TTC549 (cell line): ENCODE data around the gene RTL1.

Experiments
- FAIRE-seq: peaks from 2 replicates; lab custom pipeline; 2012; peaks lifted over from hg19 to GRCh38; lab: Jason Lieb, UNC

RTL1 gene

GRCh38 chr14:100881211-100882025, 22.1 kb downstream of the RTL1 start:
- FAIRE-seq: no peak

GRCh38 chr14:100880271-100881101, 23.0 kb downstream of the RTL1 start:
- no peak for FAIRE-seq

- FAIRE-seq: no peak
Measured at GRCh38 chr14:100879782-100880181, 23.7 kb downstream of the RTL1 start.

GRCh38 chr14:100879194-100879593, 24.3 kb downstream of the RTL1 start:
- FAIRE-seq: no peak

GRCh38 chr14:100878271-100879146, 25.0 kb downstream of the RTL1 start:
- no peak for FAIRE-seq

GRCh38 chr14:100875861-100876590, 27.5 kb downstream of the RTL1 start:
- FAIRE-seq: no peak

GRCh38 chr14:100875126-100875525, 28.4 kb downstream of the RTL1 start:
- FAIRE-seq: no peak

GRCh38 chr14:100874411-100875091, 29.0 kb downstream of the RTL1 start:
- FAIRE-seq: no peak

- no peak for FAIRE-seq
Measured at GRCh38 chr14:100874051-100874410, 29.5 kb downstream of the RTL1 start.

- no peak for FAIRE-seq
Measured at GRCh38 chr14:100873096-100873482, 30.4 kb downstream of the RTL1 start.

GRCh38 chr14:100872259-100873095, 31.0 kb downstream of the RTL1 start:
- no peak for FAIRE-seq

- FAIRE-seq: no peak
Measured at GRCh38 chr14:100871234-100872186, 32.0 kb downstream of the RTL1 start.

GRCh38 chr14:100868621-100869370, 34.7 kb downstream of the RTL1 start:
- no peak for FAIRE-seq

- FAIRE-seq: no peak
Measured at GRCh38 chr14:100867631-100868315, 35.7 kb downstream of the RTL1 start.

GRCh38 chr14:100866666-100867630, 36.6 kb downstream of the RTL1 start:
- no peak for FAIRE-seq
